Astrocyte of the spinal cord (primary cell): ENCODE measurements around the gene IGSF22.

Experiments used
- DNase-seq: peaks from one replicate; pipeline ENCODE4 v3.0.0; 2011; ENCODE audit warnings: low read depth, low spot score
- H3K4me3 ChIP-seq: 2 replicates; pipeline ENCODE4 v1.5.1; 2011; ENCODE audit warnings: low read depth, mild to moderate bottlenecking, low read length, moderate library complexity
- in situ Hi-C: cut with HindIII; loops from 2 replicates; pipeline ENCODE4 v1.10.0; 2017; ENCODE audit warnings: low sequenced_read_pairs
- TF ChIP-seq, protein P1 (sequence below): IDR thresholded peaks from 2 replicates; pipeline ENCODE4 v1.5.1; 2012; ENCODE audit warnings: low read depth, mild to moderate bottlenecking, low read length, inconsistent platforms

Gene IGSF22

DNA sequence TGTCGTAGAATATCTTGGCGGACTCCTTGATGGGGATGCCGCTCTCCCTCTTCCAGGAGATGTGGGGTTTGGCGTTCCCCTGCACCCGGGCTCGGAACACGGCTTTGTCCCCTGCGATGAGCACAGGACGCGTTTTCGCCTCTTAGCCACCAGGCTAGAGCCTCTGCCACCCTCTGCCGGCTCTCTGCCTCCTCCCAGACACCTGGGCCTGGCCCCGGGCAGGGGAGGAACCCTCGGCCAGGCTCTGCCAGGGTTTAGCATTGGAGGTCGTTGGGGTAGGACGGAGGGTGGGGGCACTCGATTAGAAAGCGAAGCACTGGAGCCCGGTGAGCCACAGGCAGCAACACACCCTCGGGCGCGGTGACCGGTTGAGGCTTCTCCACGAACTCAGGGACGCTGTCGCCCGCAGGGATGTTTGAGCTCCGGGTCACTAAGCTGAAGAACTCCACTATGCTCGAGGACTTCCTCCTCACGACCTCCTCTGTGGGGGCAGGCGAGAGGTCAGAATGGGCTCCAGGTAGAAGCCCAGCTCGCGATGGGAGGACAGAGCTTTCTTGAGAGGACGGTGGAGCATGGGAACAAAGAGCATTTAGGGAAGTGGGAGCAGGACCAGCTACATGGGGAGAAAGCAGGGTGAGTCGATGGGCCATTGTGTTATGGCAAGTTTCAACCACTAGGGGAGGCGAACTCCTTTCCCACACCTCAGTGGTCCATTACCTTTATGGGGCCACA, 4.3 kb downstream of the IGSF22 start:
- TF ChIP-seq, protein P1, sequence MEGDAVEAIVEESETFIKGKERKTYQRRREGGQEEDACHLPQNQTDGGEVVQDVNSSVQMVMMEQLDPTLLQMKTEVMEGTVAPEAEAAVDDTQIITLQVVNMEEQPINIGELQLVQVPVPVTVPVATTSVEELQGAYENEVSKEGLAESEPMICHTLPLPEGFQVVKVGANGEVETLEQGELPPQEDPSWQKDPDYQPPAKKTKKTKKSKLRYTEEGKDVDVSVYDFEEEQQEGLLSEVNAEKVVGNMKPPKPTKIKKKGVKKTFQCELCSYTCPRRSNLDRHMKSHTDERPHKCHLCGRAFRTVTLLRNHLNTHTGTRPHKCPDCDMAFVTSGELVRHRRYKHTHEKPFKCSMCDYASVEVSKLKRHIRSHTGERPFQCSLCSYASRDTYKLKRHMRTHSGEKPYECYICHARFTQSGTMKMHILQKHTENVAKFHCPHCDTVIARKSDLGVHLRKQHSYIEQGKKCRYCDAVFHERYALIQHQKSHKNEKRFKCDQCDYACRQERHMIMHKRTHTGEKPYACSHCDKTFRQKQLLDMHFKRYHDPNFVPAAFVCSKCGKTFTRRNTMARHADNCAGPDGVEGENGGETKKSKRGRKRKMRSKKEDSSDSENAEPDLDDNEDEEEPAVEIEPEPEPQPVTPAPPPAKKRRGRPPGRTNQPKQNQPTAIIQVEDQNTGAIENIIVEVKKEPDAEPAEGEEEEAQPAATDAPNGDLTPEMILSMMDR: peak; percentile 84
- peak overlapping the region; percentile 54 for H3K4me3 ChIP-seq
- in situ Hi-C loops: no loop called here
- DNase-seq: peak; percentile 31

DNA sequence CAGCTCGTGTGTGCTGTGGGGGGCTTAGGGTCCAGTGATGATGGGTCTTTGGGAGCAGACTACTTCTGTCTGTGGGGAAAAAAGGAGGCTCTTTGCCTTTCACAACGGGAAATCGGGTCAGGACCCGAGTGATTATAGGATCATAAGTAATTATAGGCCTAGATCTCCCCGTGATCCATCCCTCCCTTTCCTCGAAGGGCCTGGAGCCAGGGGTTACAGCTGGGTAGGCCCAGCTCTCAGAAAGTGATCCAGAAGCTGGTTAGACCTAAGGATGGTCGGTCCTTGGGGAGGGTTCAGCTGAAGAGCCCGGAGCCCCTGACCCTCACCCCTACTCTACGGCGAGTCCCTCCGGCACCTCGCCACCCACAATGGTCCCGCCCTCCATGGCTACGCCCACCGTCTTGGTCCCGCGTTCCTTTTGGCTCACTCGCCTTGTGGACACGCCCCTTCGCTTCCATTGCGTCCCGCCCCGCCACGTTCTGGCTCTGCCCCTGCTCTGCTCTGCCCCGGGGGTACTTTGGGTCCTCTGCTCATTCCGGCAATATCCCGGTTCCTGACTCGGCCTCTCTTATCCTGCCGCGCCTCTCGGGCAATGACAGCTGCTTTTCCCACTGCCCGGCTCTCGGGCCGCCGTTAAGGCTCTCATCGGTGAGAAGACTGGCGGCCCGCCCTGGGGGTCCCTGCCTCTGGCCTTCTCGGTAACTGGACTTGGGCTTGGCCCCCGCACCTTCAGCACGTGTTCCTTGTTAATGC, 5.0 kb downstream of the IGSF22 start:
- TF ChIP-seq, protein P1: no peak
- DNase-seq: peak; percentile 57
- in situ Hi-C loops: no loop called here
- H3K4me3 ChIP-seq: peak overlapping the region; percentile 54

DNA sequence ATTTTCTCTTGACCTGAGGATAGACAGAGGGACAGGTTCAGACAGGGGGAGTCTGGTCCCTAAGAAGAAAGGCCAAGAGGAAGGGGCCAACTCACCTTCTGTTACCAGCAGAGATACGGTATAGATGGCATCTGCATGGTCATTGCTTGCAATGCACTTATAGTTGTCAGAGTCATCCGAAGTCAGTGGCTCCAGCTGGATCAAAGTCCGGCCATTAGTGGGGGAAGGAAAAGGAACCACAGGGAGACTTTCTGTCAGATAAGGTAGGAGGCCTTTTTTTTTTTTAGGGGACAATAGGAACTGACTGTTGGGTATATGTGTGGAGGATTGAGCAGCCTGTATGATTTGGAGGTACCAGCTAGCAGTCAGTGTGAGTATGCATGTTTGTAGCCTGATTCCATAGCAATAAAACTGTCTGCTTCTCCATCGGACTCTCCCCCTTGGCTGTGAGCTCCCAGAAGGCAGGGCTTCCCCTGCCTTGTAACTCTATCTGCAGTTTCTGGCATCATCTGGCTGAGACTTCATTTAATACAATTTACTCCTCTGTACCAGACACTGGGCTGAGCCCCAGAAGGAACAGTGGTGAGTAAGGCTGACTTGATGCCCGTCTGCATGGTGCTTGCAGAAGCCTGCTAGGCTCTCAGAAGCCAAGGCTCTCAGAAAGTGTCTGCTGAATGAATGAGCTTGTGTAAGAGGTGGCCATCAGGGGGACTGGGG, 5.7 kb downstream of the IGSF22 start:
- in situ Hi-C loops: no loop called here
- H3K4me3 ChIP-seq: no peak overlapping the region
- TF ChIP-seq, protein P1: no peak
- DNase-seq: peak; percentile 22

DNA sequence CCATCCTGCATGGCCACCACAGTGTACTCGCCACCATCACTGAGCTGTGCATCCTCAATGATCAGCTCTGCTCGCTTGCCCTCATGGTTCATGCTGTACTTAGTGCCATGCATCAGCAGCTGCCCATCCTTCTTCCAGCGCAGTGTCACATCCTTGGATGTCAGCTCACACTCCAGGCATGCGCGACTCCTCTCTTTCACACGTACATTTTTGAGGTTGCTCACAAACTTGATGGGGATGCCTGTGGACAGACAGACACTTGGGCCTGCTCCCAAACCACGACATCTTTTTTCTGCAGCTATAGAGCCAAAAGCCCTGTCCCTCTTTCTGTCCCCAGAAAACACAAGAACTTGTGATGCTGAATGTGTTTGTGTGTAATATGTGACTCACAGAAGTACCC, 10.5 kb downstream of the IGSF22 start:
- in situ Hi-C loops: no loop called here
- no peak for DNase-seq
- H3K4me3 ChIP-seq: no peak overlapping the region
- TF ChIP-seq, protein P1: no peak

DNA sequence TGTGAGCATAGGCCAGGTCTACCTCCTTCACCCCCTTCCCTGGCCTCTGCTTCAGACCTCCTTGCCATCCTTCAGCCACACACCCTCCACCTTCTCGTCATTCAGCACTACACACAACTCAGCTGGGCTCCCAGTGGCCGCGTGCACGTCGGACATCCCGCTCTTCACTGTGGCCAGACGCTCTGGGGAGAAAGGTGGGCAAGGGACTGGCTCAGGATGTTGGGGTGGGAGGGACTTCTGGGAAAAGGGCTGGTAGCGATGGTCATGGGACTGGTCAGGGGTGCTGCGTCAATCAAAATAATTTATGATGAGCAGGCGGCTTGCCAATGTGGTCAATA, 11.6 kb downstream of the IGSF22 start:
- in situ Hi-C loops: no loop called here
- no peak for DNase-seq
- no peak overlapping the region for H3K4me3 ChIP-seq
- TF ChIP-seq, protein P1: no peak

DNA sequence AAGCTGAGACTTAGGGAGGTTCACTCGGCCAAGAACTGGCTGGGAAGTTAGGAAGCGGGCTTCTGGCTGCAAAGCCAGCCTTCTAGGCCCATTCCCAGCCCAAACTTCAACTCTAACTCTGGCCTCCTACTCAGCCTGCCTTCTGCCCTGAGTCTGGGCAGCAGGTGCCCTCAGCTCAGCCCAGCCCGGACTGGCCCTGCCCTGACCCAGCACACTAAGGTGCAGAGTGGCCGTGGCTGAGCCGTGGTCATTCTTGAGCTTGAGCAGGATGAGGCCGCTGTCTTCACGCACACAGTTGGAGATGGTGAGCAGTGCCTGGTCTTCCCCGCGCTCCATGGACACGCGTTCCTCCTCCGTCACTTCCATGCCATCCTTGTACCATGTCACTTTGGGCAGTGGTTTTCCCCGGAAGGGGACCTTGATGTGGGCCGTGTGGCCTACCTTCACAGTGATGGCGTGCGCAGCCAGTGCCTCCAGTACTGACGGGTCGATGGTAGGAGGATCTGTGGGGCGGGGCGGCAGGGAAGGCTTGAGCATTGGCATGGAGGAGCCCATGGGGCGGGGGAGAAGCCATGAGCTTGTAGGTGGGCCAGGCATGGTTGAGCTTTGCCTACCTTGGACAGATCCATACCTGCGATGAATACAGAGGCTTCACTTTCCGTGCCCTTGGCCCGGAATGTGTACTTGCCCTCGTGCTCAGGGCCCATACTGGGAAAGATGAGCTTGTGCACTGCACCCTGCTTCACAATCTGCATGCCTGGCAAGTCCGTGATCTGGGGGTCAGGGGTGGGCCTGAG, 12.1 kb downstream of the IGSF22 start:
- TF ChIP-seq, protein P1: no peak
- H3K4me3 ChIP-seq: no peak overlapping the region
- in situ Hi-C loops: no loop called here
- DNase-seq: no peak
